HG03571 (cell line): Measurements from ENCODE around the gene PAPOLG.
"Not testable (repeated sequence)": the region's sequence is repeated elsewhere in the genome, so short reads cannot be mapped to it uniquely, and the experiment has no call there.

Experiments
- ATAC-seq: cut with Tn5 transposase; IDR thresholded peaks from one replicate; pipeline ENCODE4 v1.9.1; 2021; ENCODE audit not compliant: unreplicated experiment

The PAPOLG gene

GRCh38 chr2:60821587-60822302 lies 65.7 kb downstream of the PAPOLG start:
- no peak for ATAC-seq

GRCh38 chr2:60822987-60823386 lies 66.9 kb downstream of the PAPOLG start:
- ATAC-seq, result no peak

GRCh38 chr2:60823694-60824305 lies 67.7 kb downstream of the PAPOLG start:
- ATAC-seq, result no peak

GRCh38 chr2:60825666-60826065 lies 69.6 kb downstream of the PAPOLG start:
- ATAC-seq, result no peak

GRCh38 chr2:60826111-60826510 lies 70.0 kb downstream of the PAPOLG start:
- no peak for ATAC-seq

GRCh38 chr2:60826860-60827259 lies 70.8 kb downstream of the PAPOLG start:
- not testable (repeated sequence) for ATAC-seq

GRCh38 chr2:60827369-60827768 lies 71.3 kb downstream of the PAPOLG start:
- ATAC-seq, result no peak

- no peak for ATAC-seq
Observed at GRCh38 chr2:60830991-60831390, 74.9 kb downstream of the PAPOLG start.

GRCh38 chr2:60831921-60832320 lies 75.9 kb downstream of the PAPOLG start:
- no peak for ATAC-seq

GRCh38 chr2:60832621-60833020 lies 76.6 kb downstream of the PAPOLG start:
- ATAC-seq, result no peak

GRCh38 chr2:60834270-60834717 lies 78.2 kb downstream of the PAPOLG start:
- ATAC-seq, result no peak

GRCh38 chr2:60836491-60836890 lies 80.4 kb downstream of the PAPOLG start:
- no peak for ATAC-seq

- ATAC-seq, result no peak
Observed at GRCh38 chr2:60837123-60837522, 81.1 kb downstream of the PAPOLG start.

- no peak for ATAC-seq
Observed at GRCh38 chr2:60838481-60838880, 82.4 kb downstream of the PAPOLG start.

GRCh38 chr2:60839126-60839813 lies 83.2 kb downstream of the PAPOLG start:
- peak; percentile 38 for ATAC-seq

- ATAC-seq, result peak; percentile 62
Observed at GRCh38 chr2:60840880-60841279, 84.8 kb downstream of the PAPOLG start.

- ATAC-seq, result no peak
Observed at GRCh38 chr2:60843006-60843405, 86.9 kb downstream of the PAPOLG start.

GRCh38 chr2:60844105-60844504 lies 88.0 kb downstream of the PAPOLG start:
- ATAC-seq, result no peak

GRCh38 chr2:60847854-60848253 lies 91.8 kb downstream of the PAPOLG start:
- no peak for ATAC-seq
